DOHH2 (cell line): ENCODE measurements around the gene DHRS2.

Experiments
- CTCF ChIP-seq: fragments of 200-600 bp; sonication (generic); IDR thresholded peaks from one replicate; pipeline ENCODE4 v1.5.1; 2014; ENCODE audit warnings: antibody characterized with exemption, mild to moderate bottlenecking, low read depth, low read length; ENCODE audit not compliant: poor library complexity, severe bottlenecking
- EZH2phosphoT487 ChIP-seq: fragments of 200-600 bp; sonication (generic); IDR thresholded peaks from 2 replicates; pipeline ENCODE4 v1.6.1; 2017; ENCODE audit warnings: borderline replicate concordance, mild to moderate bottlenecking, antibody characterized with exemption, low read length, moderate library complexity, mixed read lengths

GRCh38 chr14:23609001-23609400 lies 27.2 kb upstream of the DHRS2 start:
- no peak for TF ChIP-seq CTCF
- TF ChIP-seq EZH2phosphoT487 = no peak
